ENCODE data around the gene LRRC28.

- no peak for TF ChIP-seq EP300 (IDR thresholded peaks at IDR 0.05; ENCODE audit: borderline replicate concordance in 1 of 2, control insufficient read depth in 1 of 2, low read depth in 2 of 2, low read length in 2 of 2)
- TF ChIP-seq POLR2A (IDR thresholded peaks at IDR 0.05; ENCODE audit: low read depth, low read length): no peak
- no peak for TF ChIP-seq SIN3A (IDR thresholded peaks at IDR 0.05; ENCODE audit: low read depth, low read length)
- TF ChIP-seq CTCF (IDR thresholded peaks at IDR 0.05 in 2 of 3, conservative IDR thresholded peaks at IDR 0.05 in 1 of 3; ENCODE audit: control insufficient read depth in 2 of 3, extremely low read depth in 1 of 3, insufficient read depth in 1 of 3, low read depth in 3 of 3, low read length in 3 of 3): peak; percentile 33 to 52 (median 45); a peak in 5 of 6 replicates
Measured at GRCh38 chr15:99409097-99409473, 157.8 kb downstream of the LRRC28 start.
